ENCODE results near the gene LYRM4.

GRCh38 chr6:5201271-5201670 lies 59.5 kb downstream of the LYRM4 start:
- TF ChIP-seq CTCF (IDR thresholded peaks at IDR 0.05): no peak
- no peak for TF ChIP-seq POLR2A (IDR thresholded peaks at IDR 0.05)

Data from right lobe of liver (tissue), 4 donors.